HepG2 (cell line): ENCODE results near the gene KANSL3. TPM values are rescaled to one million over a fixed set of nuclear protein-coding genes. Genes with fewer than 3 reads are reported as not detected.

Experiments used
- CEBPZ ChIP-seq: IDR thresholded peaks from 2 replicates; pipeline ENCODE4 v1.6.1; 2012; ENCODE audit warnings: low read length, improper control_type of control experiment
- FOXC1 ChIP-seq: sonication (generic); formaldehyde crosslinking; IDR thresholded peaks from 2 replicates; pipeline ENCODE4 v1.8.0; 2022; ENCODE audit warnings: mild to moderate bottlenecking, missing genetic modification reagents, borderline replicate concordance
- HES4 ChIP-seq: sonication (generic); formaldehyde crosslinking; IDR thresholded peaks from 2 replicates; pipeline ENCODE4 v1.9.0; 2021; ENCODE audit warnings: mild to moderate bottlenecking, missing genetic modification reagents, borderline replicate concordance
- HNF4A ChIP-seq: sonication (generic); formaldehyde crosslinking; IDR thresholded peaks from 2 replicates; pipeline ENCODE4 v1.4.0; 2020; ENCODE audit warnings: missing genetic modification reagents
- IKZF1 ChIP-seq: fragments of 450-650 bp; IDR thresholded peaks from 2 replicates; pipeline ENCODE4 v1.7.1; 2016
- MLXIP ChIP-seq: sonication (generic); formaldehyde crosslinking; IDR thresholded peaks from 2 replicates; pipeline ENCODE4 v1.9.0; 2021; ENCODE audit warnings: missing genetic modification reagents, borderline replicate concordance
- RAD21 ChIP-seq: fragments of 450-650 bp; formaldehyde crosslinking; IDR thresholded peaks from 2 replicates; pipeline ENCODE4 v1.5.0; 2020; ENCODE audit warnings: mild to moderate bottlenecking
- RFX5 ChIP-seq: IDR thresholded peaks from 2 replicates; pipeline ENCODE4 v1.6.1; 2011; ENCODE audit warnings: low read depth, low read length, improper control_type of control experiment
- TAF15 ChIP-seq: fragments of 200-400 bp; formaldehyde crosslinking; IDR thresholded peaks from one replicate; pipeline ENCODE4 v1.6.1; 2018; ENCODE audit warnings: mild to moderate bottlenecking, low read depth, low read length; ENCODE audit not compliant: poor library complexity, severe bottlenecking
- USF2 ChIP-seq, 2 experiments: sonication (generic) in 1 of 2; formaldehyde crosslinking in 1 of 2; IDR thresholded peaks; 2 replicates each; pipeline versions ENCODE4 v1.5.1 to v1.6.1; 2011 to 2020; ENCODE audit warnings: borderline replicate concordance in 1 of 2, low read depth in 1 of 2, low read length in 1 of 2, mild to moderate bottlenecking in 1 of 2, missing genetic modification reagents in 1 of 2, moderate library complexity in 1 of 2
- ZBTB44 ChIP-seq: sonication (generic); formaldehyde crosslinking; IDR thresholded peaks from 2 replicates; pipeline ENCODE4 v1.4.0; 2020; ENCODE audit warnings: missing genetic modification reagents
- ZNF296 ChIP-seq: sonication (generic); formaldehyde crosslinking; conservative IDR thresholded peaks from 2 replicates; pipeline ENCODE4 v1.5.0; 2020; ENCODE audit warnings: mild to moderate bottlenecking, missing genetic modification reagents
- ZNF530 ChIP-seq: sonication (generic); formaldehyde crosslinking; IDR thresholded peaks from 2 replicates; pipeline ENCODE4 v1.5.0; 2020; ENCODE audit warnings: low read depth, mild to moderate bottlenecking, missing genetic modification reagents
- ZNF740 ChIP-seq: sonication (generic); formaldehyde crosslinking; IDR thresholded peaks from 2 replicates; pipeline ENCODE4 v1.4.0; 2020; ENCODE audit warnings: missing genetic modification reagents
- ZSCAN21 ChIP-seq: sonication (generic); formaldehyde crosslinking; IDR thresholded peaks from 2 replicates; pipeline ENCODE4 v1.8.0; 2022; ENCODE audit warnings: mild to moderate bottlenecking, missing genetic modification reagents, moderate library complexity, borderline replicate concordance
- polyA plus RNA-seq, 8 experiments: library from polyadenylated mRNA; depleted of rRNA in 3 of 8; stranded (reverse) in 7 of 8; unstranded in 1 of 8; fragments of >200 nt; fragmentation: Illumina TruSeq in 4 of 8; extraction: Trizol in 4 of 8; gene quantifications; 2 replicates each; pipeline versions ENCODE4 v1.2.1 to v1.2.3, GENCODE V29; 2011 to 2016; ENCODE audit warnings: low read depth in 4 of 8, missing spikeins in 1 of 8, mixed read lengths in 1 of 8; ENCODE audit not compliant: insufficient read depth in 1 of 8
- total RNA-seq, 5 experiments: library from RNA; depleted of rRNA; stranded (reverse); fragments of >200 nt; fragmentation: Illumina TruSeq; extraction: Trizol; gene quantifications; 2 replicates each; pipeline ENCODE4 v1.2.3, GENCODE V29; 2016; ENCODE audit warnings: low read depth in 1 of 5

Gene KANSL3
- total and polyA plus RNA-seq, 2 of the 13 experiments (the other 11 are each of a cell fraction or from before 2014, with no cell fraction given) = 20.8 to 37.3 TPM

GRCh38 chr2:96549967-96550786 is 87.9 kb downstream of the KANSL3 start (continued):
- no peak for TF ChIP-seq MLXIP (CRISPR knock-in tag)
- TF ChIP-seq ZNF740 (CRISPR knock-in tag) = peak; percentile 91
- no peak for TF ChIP-seq ZNF296 (CRISPR knock-in tag)
- TF ChIP-seq RAD21 (CRISPR knock-in tag) = peak; percentile 99
- TF ChIP-seq USF2 (IDR thresholded peaks at IDR 0.05; ENCODE audit: low read depth, low read length) = no peak
- TF ChIP-seq USF2 (CRISPR knock-in tag; IDR thresholded peaks at IDR 0.05; ENCODE audit: borderline replicate concordance) = no peak
- TF ChIP-seq HNF4A (CRISPR knock-in tag) = peak; percentile 85
- no peak for TF ChIP-seq ZNF530 (CRISPR knock-in tag)
- TF ChIP-seq RFX5 = no peak
- no peak for TF ChIP-seq TAF15
- no peak; the same call in 1 of the 2 replicates for TF ChIP-seq ZBTB44 (CRISPR knock-in tag)
- peak; percentile 91 for TF ChIP-seq ZSCAN21 (CRISPR knock-in tag)
- no peak for TF ChIP-seq IKZF1
- peak; percentile 60; the same call in 1 of the 2 replicates for TF ChIP-seq HES4 (CRISPR knock-in tag)
- TF ChIP-seq CEBPZ = no peak
- TF ChIP-seq FOXC1 (CRISPR knock-in tag) = peak; percentile 78
